HG03039 (cell line): ENCODE data around the gene DUSP3.

Experiments
- ATAC-seq: cut with Tn5 transposase; IDR thresholded peaks from one replicate; pipeline ENCODE4 v1.9.1; 2021; ENCODE audit warnings: mild to moderate bottlenecking, moderate library complexity; ENCODE audit not compliant: unreplicated experiment

The DUSP3 gene

DNA sequence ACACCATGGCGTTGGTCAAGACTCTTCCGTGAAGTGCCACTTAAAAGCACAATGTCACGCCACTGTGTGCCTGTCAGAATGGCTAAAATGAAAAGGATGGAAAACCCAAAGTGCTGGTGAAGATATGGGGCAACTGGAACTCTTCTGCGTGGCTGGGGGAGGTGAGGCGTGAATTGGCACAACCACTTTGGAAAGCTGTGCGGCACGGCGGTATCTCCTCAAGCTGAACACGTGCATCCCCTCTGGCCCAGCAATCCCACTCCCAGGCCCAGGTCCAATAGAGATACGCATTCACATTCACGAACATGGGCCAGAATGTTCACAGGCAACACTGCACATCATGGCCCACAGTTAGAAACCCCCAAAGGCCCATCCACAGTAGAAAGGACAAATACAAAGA lies 8.9 kb downstream of the DUSP3 start:
- no peak for ATAC-seq

DNA sequence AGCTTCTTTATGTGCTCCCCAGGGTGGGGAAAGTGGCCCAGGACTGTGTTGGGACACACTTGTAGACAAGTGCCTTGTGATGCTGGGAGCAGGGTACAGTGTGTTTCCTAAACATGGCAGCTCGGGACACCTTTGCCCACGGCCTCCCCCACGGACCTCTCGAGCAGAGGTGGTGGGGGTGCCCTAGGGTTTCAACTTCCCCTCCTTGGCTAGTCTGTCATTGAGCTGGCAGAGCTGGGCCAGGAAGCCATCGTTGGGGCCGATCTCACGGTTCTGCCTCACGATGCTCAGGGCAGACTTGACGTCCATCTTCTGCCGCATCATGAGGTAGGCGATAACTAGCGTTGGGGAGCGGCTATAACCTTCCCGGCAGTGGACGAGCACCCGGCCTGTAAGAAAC lies 9.4 kb downstream of the DUSP3 start:
- ATAC-seq, result no peak

DNA sequence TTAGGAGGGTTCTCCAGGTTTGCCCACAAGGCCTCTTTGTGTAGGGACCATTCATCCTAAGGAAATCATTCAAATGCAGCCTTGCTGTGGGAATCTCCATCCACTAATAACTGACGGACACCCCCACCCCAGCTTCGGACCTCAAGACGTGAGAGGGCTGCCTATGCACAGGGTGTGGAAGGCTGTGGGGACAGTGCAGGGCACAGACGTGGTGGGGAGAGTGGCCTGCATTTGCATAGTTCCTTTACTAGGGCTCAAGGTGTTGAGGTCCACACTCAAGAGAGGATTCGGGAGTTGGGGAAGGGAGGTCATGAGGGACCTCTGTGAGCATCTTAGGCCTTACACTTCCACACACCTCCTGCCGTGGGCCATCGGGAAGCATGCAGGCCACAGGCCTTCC lies 9.8 kb downstream of the DUSP3 start:
- no peak for ATAC-seq

DNA sequence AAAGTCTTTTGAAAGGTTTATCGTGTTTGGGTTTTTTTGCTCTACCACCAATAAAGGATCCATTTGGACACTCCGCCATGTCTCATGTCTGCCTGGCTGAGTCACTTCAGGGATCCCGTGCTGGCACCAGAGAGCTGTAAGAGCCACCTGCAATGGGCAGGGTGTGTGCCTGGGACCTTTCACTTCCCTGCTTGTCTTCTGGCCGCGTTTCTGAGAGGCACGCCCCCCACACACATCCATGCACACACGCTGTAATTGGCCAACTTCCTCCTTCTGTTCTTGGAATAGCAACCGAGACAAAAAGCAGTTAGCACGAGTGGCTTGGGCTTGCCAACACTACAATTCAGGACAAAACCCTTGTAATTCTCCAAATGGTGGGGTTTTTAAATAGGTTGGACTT lies 10.4 kb downstream of the DUSP3 start:
- no peak for ATAC-seq

DNA sequence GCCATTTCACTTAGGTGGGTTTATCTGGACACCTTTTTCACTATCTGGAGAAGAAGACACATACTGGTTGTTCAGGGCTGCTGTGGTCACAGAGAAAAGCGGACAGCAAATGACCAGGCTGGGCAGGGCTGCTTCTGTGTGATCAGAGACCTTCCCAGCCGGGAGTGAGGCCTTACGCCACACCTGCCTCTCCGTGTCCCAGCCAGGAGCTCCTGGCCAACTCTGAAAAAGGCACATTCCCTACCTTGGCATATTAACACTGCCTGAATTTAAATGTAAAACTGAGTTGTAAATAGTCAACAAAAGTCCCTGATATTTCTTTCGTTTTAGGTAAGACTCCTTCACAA lies 11.1 kb downstream of the DUSP3 start:
- no peak for ATAC-seq

DNA sequence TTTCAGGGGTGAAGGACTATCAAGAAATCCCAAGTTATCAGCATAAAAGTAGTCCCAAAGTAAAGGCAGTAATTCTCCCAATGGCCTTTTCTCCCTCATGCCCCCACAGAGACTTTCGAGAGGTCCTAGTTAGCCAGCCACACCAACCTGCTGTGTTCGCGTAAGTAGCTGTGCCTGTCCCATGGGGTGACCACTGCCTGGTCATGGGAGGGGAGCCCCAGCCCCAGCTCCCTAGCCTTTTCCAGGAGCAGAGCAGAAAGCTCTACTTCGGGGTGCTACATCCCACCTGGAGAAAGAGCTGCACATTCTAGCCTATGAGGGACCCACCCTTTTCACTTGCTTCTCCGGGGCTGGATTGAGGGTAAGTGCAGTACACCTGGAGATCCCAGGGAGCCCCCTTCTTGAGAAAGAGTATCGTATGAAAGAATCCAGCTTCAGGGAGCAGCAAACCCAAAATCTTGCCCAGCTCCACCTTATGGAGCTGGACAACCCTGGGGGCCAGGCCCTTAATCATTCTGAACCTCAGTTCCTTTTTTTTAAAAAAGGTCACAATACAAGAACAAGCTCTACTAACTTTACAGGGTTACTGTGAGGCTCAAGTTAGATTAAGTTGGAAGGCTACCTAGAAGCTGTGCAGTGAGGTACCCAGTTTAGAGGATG lies 11.6 kb downstream of the DUSP3 start:
- no peak for ATAC-seq

DNA sequence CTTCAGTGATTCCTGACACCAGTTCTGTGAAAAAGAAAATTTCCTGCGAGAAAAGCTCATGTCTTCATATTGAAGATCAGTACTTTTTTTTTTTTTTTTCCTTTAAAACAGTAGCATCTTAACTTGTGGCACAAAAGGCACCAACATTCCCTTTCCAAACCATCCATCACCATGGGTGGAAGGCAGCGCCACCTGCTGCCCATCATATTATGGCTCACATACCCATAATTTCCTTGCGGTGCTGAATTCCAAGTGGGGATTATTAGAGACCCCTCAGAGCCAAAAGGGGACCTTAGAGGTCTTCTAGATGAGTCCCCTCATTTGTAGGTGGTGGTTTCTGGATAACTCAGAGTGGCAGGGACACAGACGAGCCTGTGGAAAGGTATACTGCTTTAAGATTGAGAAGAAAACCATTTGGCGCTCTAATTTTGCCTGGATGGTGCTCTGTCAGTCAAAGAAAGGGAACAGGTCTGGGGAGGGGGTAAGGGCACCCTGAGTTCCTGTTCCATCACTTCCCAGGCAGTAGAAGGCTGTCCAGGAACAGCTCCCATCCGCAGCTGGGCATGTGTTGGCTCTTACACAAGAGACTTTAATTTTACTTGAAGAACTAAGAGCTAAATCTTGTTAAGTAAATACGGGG lies 12.2 kb downstream of the DUSP3 start:
- no peak for ATAC-seq

DNA sequence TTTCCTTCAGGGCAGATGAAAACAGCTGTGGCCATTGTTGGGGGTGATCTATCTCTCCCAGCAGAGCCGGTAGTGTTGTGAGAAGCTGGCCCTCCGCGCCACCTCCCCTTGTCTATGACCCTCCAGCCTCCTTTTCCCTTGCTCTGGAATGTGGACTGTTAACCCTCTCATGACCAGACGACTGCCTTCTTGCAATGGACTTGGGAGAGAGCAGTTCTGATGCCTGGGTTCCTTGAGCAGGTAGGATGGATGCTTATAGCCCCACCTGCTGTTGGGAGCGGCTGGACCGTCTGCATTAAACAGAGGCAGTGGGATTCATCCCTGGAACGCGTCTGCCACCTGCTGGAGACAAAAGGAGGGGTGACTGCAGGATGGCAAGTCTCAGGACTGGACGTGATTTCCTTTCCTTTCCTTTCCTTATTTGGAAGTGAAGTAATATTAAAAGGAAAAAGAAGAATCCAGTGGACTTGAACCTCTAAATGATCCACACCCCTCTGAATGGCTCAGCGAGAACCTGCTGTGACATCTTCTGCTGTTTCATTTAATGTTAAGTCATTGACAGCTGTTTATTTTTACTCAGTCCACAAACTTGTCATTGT lies 18.4 kb downstream of the DUSP3 start:
- no peak for ATAC-seq

DNA sequence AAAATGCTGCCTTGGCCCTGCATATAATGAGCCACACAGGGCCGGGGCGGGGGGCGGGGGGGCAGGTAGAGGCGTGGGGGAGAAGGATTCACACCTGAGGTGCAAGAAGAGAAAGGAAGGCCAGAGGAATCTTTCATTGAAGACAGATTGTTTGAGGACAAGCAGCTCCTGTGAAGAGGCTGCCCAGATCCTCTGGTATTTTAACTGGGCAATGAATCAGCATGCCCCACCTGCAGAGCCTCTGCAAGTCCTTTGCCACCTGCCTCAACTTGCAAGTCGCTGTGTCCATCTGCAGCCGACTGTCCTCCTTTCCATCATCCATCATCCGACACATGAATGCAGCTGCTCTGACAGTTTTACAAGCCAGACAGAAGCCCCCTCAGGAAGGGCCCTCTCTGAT lies 18.9 kb downstream of the DUSP3 start:
- ATAC-seq, result no peak

DNA sequence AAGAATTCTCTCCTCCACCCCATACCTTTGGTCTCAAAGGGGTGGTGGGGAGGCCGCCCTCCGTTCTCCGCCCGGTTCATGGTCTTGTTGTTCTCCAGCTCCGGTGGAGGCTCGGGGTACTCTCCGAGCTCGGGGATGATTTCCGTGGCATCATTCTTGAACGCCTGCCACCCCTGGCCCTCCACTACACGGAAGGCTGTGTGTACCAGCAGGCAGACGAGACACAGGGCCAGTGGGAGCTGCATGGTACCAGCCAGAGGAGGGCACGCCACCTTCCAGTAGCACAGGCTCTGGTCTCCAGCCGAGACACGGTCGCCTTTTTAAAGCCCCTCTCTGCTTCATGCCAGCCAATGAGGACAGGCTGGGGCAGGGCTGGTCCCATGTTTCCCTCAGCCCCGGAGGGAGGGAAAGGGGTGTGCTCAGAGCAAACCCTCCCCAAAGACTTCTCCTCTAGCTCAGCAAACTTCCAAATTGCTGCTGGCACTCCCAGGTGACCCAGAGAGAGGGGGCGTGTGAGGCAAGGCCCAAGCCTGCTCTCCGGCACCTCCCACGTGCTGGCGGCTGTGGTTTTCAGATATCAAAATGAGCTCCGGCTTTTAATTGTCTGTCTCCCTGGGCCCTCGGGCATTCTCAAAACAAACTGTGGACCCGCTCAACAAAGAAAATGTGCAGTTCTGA lies 20.1 kb downstream of the DUSP3 start, which contains the start of gene SOST:
Gene SOST (minus strand): TSS at position 295 of the 678 bp plus-strand sequence. CDS start 50 bp downstream, at position 245.
- no peak for ATAC-seq

DNA sequence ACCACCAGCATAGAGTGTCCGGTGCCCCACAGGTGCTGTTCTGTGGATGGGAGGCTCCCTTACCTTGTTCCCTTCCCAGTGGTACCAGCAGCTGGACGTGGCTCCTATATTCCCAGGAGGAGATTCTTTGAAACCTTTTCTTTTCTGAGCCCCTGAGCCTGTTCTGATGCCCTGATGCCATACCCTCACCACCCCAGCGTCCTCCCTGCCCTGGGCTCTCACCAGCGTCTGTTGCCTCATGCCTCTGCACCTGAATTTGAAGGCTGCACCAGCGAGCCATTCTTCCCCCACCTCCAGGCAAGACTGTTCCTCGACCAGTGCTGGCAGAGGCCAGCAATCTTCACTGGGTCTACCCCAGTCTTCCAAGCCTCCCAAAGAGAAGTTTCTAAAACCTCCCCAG lies 20.7 kb downstream of the DUSP3 start:
- no peak for ATAC-seq

DNA sequence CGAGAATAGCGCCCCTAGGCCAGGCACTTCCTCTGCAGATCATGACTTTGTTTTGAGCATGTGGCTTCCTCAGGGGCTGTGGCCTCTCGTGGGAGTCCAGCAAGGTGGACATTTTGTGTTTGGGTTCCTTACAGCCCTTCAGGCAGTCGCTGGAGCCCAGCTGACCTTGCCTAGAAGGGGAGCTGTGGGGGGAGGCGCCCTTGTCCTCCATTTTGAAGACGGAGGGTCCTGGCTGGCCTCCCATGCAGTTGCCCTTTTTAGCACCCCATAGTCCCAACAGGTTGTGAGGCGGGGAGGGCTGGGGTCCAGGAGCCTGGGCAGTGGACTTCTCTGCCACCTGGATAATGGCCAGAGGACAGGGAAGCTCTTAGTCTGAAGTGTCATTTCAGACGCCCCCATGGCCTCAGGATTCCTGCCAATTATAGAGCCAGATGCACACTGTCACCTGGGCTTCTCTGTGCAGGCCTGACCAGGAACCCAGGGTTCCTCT lies 21.6 kb downstream of the DUSP3 start:
- ATAC-seq, result no peak

DNA sequence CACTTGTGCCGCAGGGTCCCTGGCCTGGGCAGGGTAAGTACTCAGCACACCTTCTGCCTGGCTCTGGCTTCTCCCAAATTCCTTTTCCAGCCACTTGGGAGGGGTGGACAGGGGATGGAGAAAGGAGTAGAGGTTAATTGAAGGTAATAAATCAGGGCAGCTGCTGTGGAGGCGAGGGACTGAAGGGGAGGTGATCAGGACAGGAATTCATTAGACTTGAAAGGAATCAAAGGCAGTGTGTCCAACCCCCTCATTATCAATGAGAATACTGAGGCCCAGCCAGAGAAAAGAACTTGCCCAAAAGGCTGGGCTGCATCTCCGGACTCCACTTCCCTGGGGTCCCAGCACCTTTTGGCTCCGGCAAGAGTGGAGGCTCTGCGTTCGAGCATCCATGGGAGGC lies 22.6 kb downstream of the DUSP3 start:
- no peak for ATAC-seq

DNA sequence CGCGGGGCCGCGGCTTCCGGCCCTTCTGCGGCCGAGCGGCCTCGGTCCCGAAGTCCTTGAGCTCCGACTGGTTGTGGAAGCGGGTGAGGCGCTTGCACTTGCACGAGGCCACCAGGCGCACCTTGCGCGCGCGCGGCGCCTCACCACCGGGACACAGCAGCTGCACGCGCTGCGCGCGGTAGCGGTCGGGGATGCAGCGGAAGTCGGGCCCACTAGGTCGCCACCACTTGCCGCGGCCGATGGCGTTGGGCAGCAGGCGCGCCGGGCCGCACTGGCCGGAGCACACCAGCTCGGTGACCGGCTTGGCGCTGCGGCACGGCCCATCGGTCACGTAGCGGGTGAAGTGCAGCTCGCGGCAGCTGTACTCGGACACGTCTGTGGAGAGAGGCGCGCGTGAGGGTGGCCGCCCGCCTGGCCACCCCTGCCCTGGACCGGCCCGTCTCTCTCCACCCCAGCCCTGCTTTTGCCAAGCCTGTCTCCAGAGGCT lies 23.3 kb downstream of the DUSP3 start:
- no peak for ATAC-seq

DNA sequence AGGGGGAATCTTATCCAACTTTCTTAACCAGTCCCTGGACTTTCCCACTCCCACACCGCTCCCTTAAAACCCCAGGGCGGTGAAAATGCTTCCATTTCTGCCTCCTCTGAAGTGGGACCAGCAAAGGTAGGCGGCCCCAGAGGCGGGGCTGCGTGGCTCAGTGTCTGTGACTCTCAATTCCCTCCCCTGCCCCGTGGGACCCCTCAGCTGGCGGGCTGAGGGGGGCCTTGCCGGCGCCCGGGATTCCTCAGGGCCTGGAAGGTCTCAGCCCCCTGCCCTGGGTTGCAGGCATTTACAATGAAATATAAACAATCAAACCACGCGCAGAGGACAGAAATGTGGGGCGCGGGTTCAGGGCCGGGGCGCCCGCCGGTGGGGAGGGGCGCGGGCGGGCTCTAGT lies 23.8 kb downstream of the DUSP3 start:
- no peak for ATAC-seq

DNA sequence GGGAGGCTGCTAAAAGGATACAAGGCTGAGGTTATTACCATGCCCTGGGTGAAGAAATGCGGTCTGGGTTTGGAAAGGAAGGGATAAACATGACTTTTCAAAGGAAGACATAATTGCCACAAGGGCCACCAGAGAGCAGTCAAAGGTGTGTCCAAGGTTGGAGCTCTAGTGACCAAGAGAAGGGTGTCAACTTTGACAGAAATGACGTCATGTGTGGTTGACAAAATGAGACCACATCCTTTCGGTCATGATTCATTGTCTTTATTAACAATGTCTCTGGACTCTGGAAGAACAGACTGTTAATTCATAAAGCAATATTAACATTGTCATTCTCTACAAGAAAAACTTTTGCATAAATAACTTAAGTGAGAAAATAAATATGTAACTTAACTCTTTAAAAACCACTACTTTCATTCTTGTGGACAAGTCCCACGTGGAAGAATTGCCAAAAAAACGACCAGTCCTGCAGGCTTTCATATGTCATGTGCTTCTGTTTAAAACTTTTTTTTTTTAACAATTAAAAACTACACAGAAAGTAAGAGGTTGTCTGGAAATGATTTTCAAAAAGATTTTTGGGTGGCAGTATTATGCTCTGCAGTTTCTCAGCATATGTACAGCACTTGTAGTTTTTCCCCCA lies 25.2 kb downstream of the DUSP3 start:
- no peak for ATAC-seq

DNA sequence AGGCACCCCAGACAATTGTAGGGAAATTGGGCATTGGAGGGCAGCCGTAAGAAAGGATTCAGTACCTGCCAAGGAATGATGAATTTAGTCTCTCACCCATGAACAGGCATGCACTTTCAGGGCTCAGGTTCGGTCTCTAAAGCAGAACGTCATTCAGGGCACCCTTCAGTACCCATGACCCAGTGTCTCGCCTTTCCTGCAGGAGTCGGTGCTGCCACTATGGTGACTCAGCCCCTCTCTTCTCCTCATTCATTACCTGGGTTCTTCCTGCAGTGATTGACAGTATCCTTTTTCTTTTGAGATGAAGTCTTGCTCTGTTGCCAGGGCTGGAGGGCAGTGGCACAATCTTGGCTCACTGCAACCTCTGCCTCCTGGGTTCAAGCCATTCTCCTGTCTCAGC lies 28.6 kb downstream of the DUSP3 start:
- no peak for ATAC-seq

DNA sequence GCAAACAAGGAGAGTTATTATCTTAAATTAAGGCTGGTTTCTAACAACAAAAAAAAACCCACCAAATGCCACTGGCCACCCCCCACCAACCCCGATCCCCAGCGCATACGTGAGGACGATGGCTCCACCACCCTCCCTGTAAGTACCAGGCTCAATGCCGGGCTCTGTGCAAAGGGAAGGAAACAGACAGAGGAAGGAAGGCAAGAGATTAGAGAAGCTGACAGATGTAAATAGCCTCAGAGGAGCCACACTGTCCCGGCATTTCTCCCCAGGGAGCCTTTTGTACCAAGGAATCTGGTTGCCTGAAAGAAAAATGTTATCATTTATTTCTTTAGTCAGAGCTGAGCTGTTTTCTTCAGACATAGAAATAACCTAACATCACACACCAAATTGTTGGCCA lies 33.2 kb downstream of the DUSP3 start:
- no peak for ATAC-seq

DNA sequence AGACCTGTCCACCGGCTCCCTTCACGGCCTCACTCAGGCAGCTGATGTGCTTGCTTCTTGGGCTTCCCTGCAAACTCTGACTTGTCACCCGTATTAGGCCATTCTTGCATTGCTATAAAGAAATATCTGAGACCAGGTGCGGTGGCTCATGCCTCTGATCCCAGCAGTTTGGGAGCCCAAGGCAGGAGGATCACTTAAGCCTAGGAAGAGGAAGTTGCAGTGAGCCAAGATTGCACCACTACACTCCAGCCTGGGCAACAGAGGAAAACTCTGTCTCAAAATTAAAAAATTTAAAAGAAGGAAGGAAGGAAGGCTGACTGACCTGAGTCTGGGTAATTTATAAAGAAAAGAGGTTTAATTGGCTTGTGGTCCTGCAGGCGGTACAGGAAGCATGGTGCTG lies 37.1 kb downstream of the DUSP3 start:
- ATAC-seq, result no peak

DNA sequence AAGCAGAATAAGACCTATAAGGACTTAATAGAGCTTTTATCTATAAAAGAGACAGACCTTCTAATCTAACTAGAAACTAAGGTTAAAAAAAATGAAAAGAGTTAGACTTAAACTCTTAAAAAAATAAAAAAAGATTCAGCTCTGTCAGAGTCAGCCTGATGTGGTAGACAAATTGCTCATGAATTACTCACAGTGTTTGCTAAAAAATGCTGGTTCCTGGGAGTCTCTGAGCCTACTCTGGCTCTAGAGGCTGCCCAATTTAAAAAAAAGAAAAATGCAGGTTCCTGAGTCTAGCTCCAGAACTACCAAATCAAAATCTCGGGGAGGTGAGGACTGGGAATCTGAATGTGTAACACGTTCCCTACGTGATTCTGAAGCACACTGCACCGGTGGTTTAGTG lies 38.2 kb downstream of the DUSP3 start:
- ATAC-seq, result no peak

DNA sequence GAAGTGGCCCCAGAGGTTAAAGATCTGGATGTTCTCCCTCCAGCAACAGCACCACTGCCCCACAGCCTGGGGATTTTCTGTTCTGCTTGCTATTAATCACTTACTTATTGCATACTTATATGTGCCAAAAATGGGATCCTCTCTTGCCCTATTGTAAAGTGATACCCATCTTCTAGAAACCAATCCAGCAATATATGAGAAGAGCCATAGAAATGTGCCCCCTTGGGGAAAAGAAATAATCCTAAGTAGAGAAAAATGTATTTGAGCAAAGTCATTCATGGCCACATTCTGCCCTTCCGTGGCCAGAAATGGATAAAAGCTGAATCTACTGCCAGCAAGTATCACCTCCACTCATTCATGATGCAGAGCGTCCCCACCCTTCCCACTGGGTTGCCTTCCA lies 41.1 kb downstream of the DUSP3 start:
- ATAC-seq, result no peak
